ENCODE results near the gene APCDD1. TPM values are rescaled to one million over a fixed set of nuclear protein-coding genes. Genes with fewer than 3 reads are reported as not detected.

APCDD1 gene
- polyA plus RNA-seq, 1 of the 3 experiments (the other 2 are of a cell fraction), result 0.02 TPM

GRCh38 chr18:10473132-10473531 lies 18.7 kb downstream of the APCDD1 start:
- no peak overlapping the region for H2AFZ ChIP-seq (ENCODE audit: low read depth)
- POLR2A ChIA-PET, result no interaction called here

DNA sequence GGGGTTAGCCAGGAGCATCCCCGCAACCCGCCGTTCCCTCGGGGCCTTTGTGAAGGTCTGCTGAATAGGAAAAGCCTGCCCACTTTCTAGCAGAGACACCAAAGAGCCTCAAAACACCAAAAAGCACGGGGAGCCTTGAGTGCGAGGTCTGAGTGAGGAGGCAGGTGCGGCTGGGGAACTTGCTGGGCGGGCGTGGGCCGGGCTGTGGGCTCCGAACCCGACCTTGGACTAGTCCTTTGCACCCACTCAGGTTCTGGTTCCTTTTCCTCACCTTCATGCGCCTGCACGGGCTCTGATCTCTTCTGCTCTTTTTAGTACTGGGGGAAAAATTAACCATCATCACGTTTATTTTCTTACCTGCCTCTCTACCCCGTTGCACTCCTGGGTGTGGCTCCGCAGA lies 19.9 kb downstream of the APCDD1 start:
- Histone ChIP-seq H3F3A (replicated peaks; ENCODE audit: insufficient read depth) (no peaks in the 10 kb centered on the region), H3K79me2 (ENCODE audit: insufficient read depth) (no peaks in the 10 kb centered on the region), H3K9ac (no peak overlapping the region), H3K4me2 (no peak overlapping the region), H3K27me3 (ENCODE audit: insufficient read depth) (no peaks in the 10 kb centered on the region; the same call in 1 of the 2 replicates), H3K9me2 (no peaks in the 10 kb centered on the region), H3K9me3 (no peaks in the 10 kb centered on the region), H3K4me1 (ENCODE audit: control insufficient read depth in 1 of 2, insufficient read depth in 2 of 2, low read depth in 1 of 2, low read length in 1 of 2) (peaks cover 0 to 11% of the 10 kb centered on the region in 2 experiments; a peak in 2 of 4 replicates), H3K4me3 (ENCODE audit: low read depth in 2 of 2, low read length in 1 of 2) (no peak overlapping the region), H3K27ac (ENCODE audit: low read depth in 2 of 2, low read length in 1 of 2) (no peak overlapping the region), H4K20me1 (ENCODE audit: insufficient read depth) (no peaks in the 10 kb centered on the region), H2AFZ (ENCODE audit: low read depth) (no peak overlapping the region), H3K36me3 (replicated peaks in 1 of 2; ENCODE audit: control insufficient read depth in 1 of 2, insufficient read depth in 2 of 2, low read length in 1 of 2) (no peaks in the 10 kb centered on the region)
- ChIA-PET POLR2A (no interaction called here), CTCF (interaction anchor here (1.2 to 1.7 kb wide), 2 partner anchors 502 to 503 kb away, joined by 4 to 5 read pairs; no protein-coding TSS in a partner anchor)
- WGBS (ENCODE audit: low lambda C conversion rate), result 54% methylated on average over 17 of the region's 17 CpGs
- no peak for TF ChIP-seq YY1 (IDR thresholded peaks at IDR 0.05; ENCODE audit: low read depth)
- no peak for TF ChIP-seq CHD2 (IDR thresholded peaks at IDR 0.05; ENCODE audit: low read length, partially characterized antibody)
- no peak for TF ChIP-seq ELF1 (IDR thresholded peaks at IDR 0.05)
- TF ChIP-seq GATA2 (CRISPR knock-in tag; IDR thresholded peaks at IDR 0.05), result no peak
- TF ChIP-seq FOXJ3 (CRISPR knock-in tag; IDR thresholded peaks at IDR 0.05), result no peak
- TF ChIP-seq NFIC (IDR thresholded peaks at IDR 0.05; ENCODE audit: borderline replicate concordance), result no peak
- no peak for TF ChIP-seq TAF1 (IDR thresholded peaks at IDR 0.05; ENCODE audit: borderline replicate concordance, low read depth, low read length)
- TF ChIP-seq SIN3A (IDR thresholded peaks at IDR 0.05; ENCODE audit: borderline replicate concordance, low read depth, low read length), result no peak
- no peak for TF ChIP-seq RFX5 (IDR thresholded peaks at IDR 0.05; ENCODE audit: low read length)
- TF ChIP-seq JUND (IDR thresholded peaks at IDR 0.05), result no peak
- no peak for TF ChIP-seq FOSL2 (IDR thresholded peaks at IDR 0.05; ENCODE audit: borderline replicate concordance, low read depth)
- no peak for TF ChIP-seq FOXM1 (IDR thresholded peaks at IDR 0.05; ENCODE audit: low read depth)
- no peak for TF ChIP-seq TCF12 (IDR thresholded peaks at IDR 0.05)
- no peak for TF ChIP-seq IRF3 (IDR thresholded peaks at IDR 0.05; ENCODE audit: low read depth, low read length)
- TF ChIP-seq MXI1 (IDR thresholded peaks at IDR 0.05; ENCODE audit: low read depth, low read length), result no peak
- TF ChIP-seq, protein P1, sequence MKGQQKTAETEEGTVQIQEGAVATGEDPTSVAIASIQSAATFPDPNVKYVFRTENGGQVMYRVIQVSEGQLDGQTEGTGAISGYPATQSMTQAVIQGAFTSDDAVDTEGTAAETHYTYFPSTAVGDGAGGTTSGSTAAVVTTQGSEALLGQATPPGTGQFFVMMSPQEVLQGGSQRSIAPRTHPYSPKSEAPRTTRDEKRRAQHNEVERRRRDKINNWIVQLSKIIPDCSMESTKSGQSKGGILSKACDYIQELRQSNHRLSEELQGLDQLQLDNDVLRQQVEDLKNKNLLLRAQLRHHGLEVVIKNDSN (IDR thresholded peaks at IDR 0.05; ENCODE audit: borderline replicate concordance, low read depth), result no peak
- DNase-seq, result no peak

More at GRCh38 chr18:10473132-10473531, 18.7 kb downstream of the APCDD1 start:
- DNase-seq, result no peak
- TF ChIP-seq EZH2phosphoT487 (IDR thresholded peaks at IDR 0.05; ENCODE audit: borderline replicate concordance, low read depth), result no peak
- no peak overlapping the region for H3K4me3 ChIP-seq (ENCODE audit: low read depth in 2 of 2, low read length in 1 of 2)
- no peaks in the 10 kb centered on the region for H3K9me3 ChIP-seq
- peaks cover 4 to 14% of the 10 kb centered on the region in 2 experiments; a peak in 2 of 4 replicates for H3K4me1 ChIP-seq (ENCODE audit: control insufficient read depth in 1 of 2, insufficient read depth in 2 of 2, low read depth in 1 of 2, low read length in 1 of 2)
- no peaks in the 10 kb centered on the region for H4K20me1 ChIP-seq (ENCODE audit: insufficient read depth)
- H3K79me2 ChIP-seq (ENCODE audit: insufficient read depth), result no peaks in the 10 kb centered on the region
- WGBS (ENCODE audit: low lambda C conversion rate), result 56% methylated on average over 5 of the region's 5 CpGs
- CTCF ChIA-PET, result interaction anchor here (1.7 kb wide), 1 partner anchor 501 kb away, joined by 5 read pairs; no protein-coding TSS in a partner anchor
- H3K36me3 ChIP-seq (replicated peaks in 1 of 2; ENCODE audit: control insufficient read depth in 1 of 2, insufficient read depth in 2 of 2, low read length in 1 of 2), result no peaks in the 10 kb centered on the region
- no peak overlapping the region for H3K9ac ChIP-seq
- H3K4me2 ChIP-seq, result no peak overlapping the region
- no peaks in the 10 kb centered on the region for H3K27me3 ChIP-seq (ENCODE audit: insufficient read depth)
- H3K9me2 ChIP-seq, result no peaks in the 10 kb centered on the region
- H3K27ac ChIP-seq (ENCODE audit: low read depth in 2 of 2, low read length in 1 of 2), result no peak overlapping the region
- H3F3A ChIP-seq (replicated peaks; ENCODE audit: insufficient read depth), result no peaks in the 10 kb centered on the region
